BLaER1 (cell line): Measurements from ENCODE around the gene ZNF331.

ENCODE experiments used
- H3K27ac ChIP-seq: shearing (Covaris generic); formaldehyde crosslinking; 2 replicates; pipeline ENCODE4 v1.8.1; 2022
- H3K27me3 ChIP-seq: shearing (Covaris generic); formaldehyde crosslinking; 2 replicates; pipeline ENCODE4 v1.8.1; 2022
- H3K36me3 ChIP-seq: shearing (Covaris generic); formaldehyde crosslinking; 2 replicates; pipeline ENCODE4 v1.8.1; 2022
- H3K4me1 ChIP-seq: shearing (Covaris generic); formaldehyde crosslinking; 2 replicates; pipeline ENCODE4 v1.8.1; 2022
- H3K4me2 ChIP-seq: shearing (Covaris generic); formaldehyde crosslinking; 2 replicates; pipeline ENCODE4 v1.8.1; 2022
- H3K4me3 ChIP-seq: shearing (Covaris generic); formaldehyde crosslinking; 2 replicates; pipeline ENCODE4 v1.8.1; 2022
- H3K9ac ChIP-seq: shearing (Covaris generic); formaldehyde crosslinking; 2 replicates; pipeline ENCODE4 v1.8.1; 2022
- H3K9me3 ChIP-seq: shearing (Covaris generic); formaldehyde crosslinking; 2 replicates; pipeline ENCODE4 v1.8.1; 2022
- H4K20me1 ChIP-seq: shearing (Covaris generic); formaldehyde crosslinking; 2 replicates; pipeline ENCODE4 v1.8.1; 2022
- Cebpa-rat ChIP-seq: shearing (Covaris generic); IDR thresholded peaks from 2 replicates; pipeline ENCODE4 v1.8.1; 2022

ZNF331 gene

DNA sequence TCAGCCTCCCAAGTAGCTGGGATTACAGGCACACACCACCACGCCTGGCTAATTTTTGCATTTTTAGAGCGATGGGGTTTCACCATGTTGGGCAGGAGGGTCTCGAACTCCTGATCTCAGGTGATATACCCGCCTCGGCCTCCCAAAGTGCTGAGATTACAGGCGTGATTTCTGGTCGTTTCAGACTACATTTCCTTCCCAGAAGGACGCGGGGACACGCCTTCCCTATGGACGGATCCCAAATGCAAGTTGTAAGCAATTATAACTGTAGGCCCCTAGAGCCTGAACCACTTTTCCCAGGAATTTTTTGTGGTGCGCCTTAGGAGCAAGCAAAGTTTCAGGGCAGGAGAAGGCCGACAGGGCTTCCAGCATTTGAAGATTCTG is 17.8 kb upstream of the ZNF331 start:
- Histone ChIP-seq H4K20me1 (no peaks in the 10 kb centered on the region), H3K27me3 (no peaks in the 10 kb centered on the region), H3K4me3 (peak overlapping the region; percentile 86), H3K9ac (peak overlapping the region; percentile 77), H3K36me3 (peaks cover 6% of the 10 kb centered on the region; the same call in 1 of the 2 replicates), H3K4me2 (peak overlapping the region; percentile 97), H3K4me1 (peaks cover 41% of the 10 kb centered on the region), H3K9me3 (peaks cover 18% of the 10 kb centered on the region; the same call in 1 of the 2 replicates), H3K27ac (peak overlapping the region; percentile 43)
- TF ChIP-seq Cebpa-rat, result no peak

DNA sequence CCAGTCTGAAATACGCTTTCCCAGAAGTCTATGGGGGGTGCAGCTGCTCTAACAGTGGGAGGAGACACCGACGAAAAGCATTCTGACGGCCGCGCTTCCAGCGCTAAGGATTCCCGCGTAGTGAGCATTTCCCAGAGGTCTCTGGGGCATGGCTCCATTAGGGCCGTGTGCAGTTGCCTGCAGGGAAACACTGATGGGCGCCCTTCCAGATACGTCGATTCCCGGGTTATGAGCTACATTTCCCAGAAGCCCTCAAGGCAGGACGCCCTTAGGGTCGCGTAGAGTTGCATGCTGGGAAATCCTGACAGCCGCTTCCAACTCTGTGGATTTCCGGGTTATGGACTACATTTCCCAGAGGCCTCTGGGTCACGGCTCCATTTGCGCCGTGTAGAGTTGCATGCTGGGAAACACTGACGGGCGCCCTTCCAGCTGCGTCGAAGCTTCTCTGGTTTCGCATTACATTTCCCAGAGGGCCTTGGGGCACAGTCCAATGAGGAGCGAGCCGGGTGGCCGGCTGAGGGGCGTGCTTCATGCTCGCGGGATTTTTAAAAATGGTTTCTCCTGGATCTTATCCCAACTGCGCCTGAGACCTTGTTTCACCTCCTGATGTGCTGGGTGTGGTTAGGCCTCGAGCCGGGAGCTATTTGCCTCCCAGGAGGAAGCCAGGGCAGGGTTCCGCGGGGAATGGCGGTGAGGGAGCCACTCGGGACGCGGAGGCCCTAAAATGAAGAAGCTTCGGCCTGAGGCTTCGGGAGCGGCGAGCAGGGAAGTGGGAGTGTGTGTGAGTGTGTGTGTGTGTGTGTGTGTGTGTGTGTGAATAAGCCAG is 17.2 kb upstream of the ZNF331 start:
- Histone ChIP-seq H3K4me3 (peak overlapping the region; percentile 86), H4K20me1 (no peaks in the 10 kb centered on the region), H3K36me3 (peaks cover 6% of the 10 kb centered on the region; the same call in 1 of the 2 replicates), H3K9ac (peak overlapping the region; percentile 77), H3K27ac (peak overlapping the region; percentile 53), H3K4me1 (peaks cover 41% of the 10 kb centered on the region), H3K4me2 (peak overlapping the region; percentile 97), H3K9me3 (peaks cover 24% of the 10 kb centered on the region), H3K27me3 (no peaks in the 10 kb centered on the region)
- TF ChIP-seq Cebpa-rat, result no peak

DNA sequence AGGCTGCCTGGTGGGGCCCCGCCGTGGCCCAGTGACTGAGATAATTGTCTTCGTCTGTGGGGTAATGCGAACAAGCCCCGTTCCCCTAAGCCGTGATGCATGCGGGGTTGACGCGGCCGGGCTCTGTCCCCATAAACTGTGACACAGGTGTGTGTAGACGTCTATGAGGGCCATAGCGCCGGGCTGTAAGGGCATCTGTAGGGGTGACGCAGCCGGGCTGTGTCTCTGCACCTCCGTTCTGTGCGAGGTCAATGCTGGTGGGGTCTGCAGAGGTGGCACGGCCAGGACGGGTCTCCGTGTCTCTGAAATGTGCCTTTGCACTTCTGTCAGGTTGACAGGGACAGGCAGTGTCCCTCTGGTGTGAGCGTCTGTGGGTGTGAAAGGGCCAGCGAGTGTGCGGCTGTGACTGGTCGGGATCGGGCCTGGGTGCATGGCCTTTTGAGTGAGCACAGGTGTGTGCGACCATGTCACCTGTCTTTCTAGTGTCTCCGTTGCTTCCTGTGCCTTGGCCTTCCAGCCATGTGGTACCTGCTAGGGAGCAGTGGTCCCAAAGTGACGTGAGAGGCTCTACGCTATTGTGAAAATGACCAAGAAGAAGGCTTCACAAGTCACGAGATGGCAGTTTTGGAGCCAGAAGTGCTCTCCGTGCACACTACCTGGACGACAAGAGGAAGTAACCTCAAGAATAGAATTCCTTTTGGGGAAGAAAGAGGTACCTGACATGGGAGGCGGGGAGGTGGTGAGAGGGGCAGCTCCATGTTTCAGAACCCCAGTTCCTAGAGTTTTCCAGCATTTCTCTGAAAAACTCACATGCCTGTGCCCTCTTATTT is 16.4 kb upstream of the ZNF331 start:
- no peaks in the 10 kb centered on the region for H4K20me1 ChIP-seq
- H3K4me2 ChIP-seq, result peak overlapping the region; percentile 97
- H3K36me3 ChIP-seq, result peaks cover 13% of the 10 kb centered on the region; the same call in 1 of the 2 replicates
- H3K27me3 ChIP-seq, result no peaks in the 10 kb centered on the region
- no peak for TF ChIP-seq Cebpa-rat
- peak overlapping the region; percentile 77 for H3K9ac ChIP-seq
- peak overlapping the region; percentile 86 for H3K4me3 ChIP-seq
- H3K27ac ChIP-seq, result peak overlapping the region; percentile 53; the same call in 1 of the 2 replicates
- H3K4me1 ChIP-seq, result peaks cover 41% of the 10 kb centered on the region
- peaks cover 32% of the 10 kb centered on the region for H3K9me3 ChIP-seq

DNA sequence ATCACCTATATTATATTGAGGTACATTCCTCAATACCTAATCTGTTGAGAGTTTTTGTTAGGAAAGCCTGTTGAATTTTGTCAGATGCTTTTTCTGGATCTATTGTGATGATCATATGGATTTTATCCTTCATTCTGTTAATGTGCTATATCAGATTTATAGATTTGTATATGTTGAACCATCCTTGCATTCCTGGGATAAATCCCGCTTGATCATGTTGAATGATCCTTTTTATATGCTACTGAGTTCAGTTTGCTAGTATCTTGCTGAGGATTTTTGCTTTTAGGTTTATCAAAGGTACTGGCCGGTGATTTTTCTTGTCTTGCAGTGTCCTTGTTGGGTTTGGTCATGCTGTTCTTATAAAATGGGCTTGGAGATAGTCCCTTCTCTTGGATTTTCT is 12.0 kb upstream of the ZNF331 start:
- Histone ChIP-seq H3K36me3 (peaks cover 25% of the 10 kb centered on the region), H3K27ac (no peak overlapping the region), H3K9me3 (peaks cover 21% of the 10 kb centered on the region)

DNA sequence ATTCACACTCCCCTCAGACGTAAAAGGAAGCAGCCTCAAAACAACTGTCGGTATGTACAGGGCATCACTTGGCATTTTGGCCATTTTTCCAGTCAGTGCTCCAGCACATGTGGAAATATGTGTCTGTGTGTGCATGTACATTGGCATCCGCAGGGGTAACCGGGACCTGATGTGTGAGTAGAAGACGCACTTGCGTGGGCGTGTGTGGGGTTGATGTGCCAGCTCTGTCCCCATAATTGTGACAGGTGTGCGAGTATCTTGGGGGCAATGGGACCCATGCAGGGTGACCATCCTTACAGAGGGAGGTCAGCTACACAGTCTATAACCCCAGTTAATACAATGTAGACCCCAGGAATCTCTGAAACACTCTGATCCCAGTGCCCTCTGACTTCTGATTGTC is 7.3 kb upstream of the ZNF331 start:
- no peaks in the 10 kb centered on the region for H3K4me1 ChIP-seq
- TF ChIP-seq Cebpa-rat, result no peak
- H3K9me3 ChIP-seq, result peaks cover 9% of the 10 kb centered on the region
- peaks cover 19% of the 10 kb centered on the region for H3K36me3 ChIP-seq
- H3K9ac ChIP-seq, result no peak overlapping the region
- no peak overlapping the region for H3K4me3 ChIP-seq
- no peaks in the 10 kb centered on the region for H4K20me1 ChIP-seq
- H3K27me3 ChIP-seq, result no peaks in the 10 kb centered on the region
- H3K27ac ChIP-seq, result no peak overlapping the region
- H3K4me2 ChIP-seq, result no peak overlapping the region

More for the DNA sequence above, 12.0 kb upstream of the ZNF331 start:
- Histone ChIP-seq H4K20me1 (no peaks in the 10 kb centered on the region), H3K4me1 (peaks cover 14% of the 10 kb centered on the region), H3K27me3 (no peaks in the 10 kb centered on the region), H3K4me3 (no peak overlapping the region), H3K9ac (no peak overlapping the region), H3K4me2 (no peak overlapping the region)
- no peak for TF ChIP-seq Cebpa-rat

DNA sequence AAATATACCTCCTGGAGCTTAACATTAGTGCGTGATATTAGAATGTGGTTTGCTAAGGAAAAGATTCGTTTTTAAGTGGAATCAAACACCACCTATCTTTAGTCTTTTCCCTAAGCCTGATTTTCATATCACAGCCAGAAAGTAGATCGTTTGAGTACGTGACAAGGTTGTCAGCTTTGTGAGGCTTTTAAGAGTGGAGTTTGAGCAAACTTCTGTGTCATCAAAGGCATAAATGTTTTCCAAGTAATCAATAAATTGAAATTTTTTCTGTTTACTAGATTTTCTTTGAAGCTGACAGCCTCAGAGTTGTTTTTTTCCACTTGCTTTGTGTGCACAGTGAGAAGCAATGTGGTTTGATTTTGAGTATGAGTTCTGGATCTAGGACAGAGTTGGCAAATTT is 6.5 kb upstream of the ZNF331 start:
- Histone ChIP-seq H3K4me2 (no peak overlapping the region), H4K20me1 (no peaks in the 10 kb centered on the region), H3K27me3 (no peaks in the 10 kb centered on the region), H3K4me1 (0 out of 2 replicates have a peak, but pooled peaks cover 1% of the 10 kb centered on the region), H3K9ac (no peak overlapping the region), H3K9me3 (peaks cover under 1% of the 10 kb centered on the region), H3K36me3 (peaks cover 13% of the 10 kb centered on the region), H3K4me3 (no peak overlapping the region), H3K27ac (no peak overlapping the region)
- TF ChIP-seq Cebpa-rat, result no peak

DNA sequence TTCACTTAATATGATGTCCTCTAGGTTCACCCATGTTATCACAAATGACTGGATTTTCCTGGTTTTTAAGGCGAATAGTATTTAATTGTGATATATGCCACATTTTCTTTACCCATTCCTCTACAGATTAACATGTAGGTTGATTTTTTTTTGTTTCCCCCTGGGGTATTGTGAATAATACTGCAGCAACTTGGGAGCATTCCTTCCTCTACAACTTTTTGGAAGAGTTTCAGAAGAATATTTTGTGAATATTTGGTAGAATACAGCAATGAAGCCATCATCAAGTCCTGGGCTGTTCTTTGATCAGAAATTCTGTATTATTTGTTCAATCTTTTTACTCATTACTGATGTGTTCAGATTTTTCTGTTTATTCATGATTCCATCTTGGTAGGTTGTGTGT is 5.6 kb upstream of the ZNF331 start:
- H3K36me3 ChIP-seq, result peaks cover 12% of the 10 kb centered on the region
- no peak overlapping the region for H3K9ac ChIP-seq

DNA sequence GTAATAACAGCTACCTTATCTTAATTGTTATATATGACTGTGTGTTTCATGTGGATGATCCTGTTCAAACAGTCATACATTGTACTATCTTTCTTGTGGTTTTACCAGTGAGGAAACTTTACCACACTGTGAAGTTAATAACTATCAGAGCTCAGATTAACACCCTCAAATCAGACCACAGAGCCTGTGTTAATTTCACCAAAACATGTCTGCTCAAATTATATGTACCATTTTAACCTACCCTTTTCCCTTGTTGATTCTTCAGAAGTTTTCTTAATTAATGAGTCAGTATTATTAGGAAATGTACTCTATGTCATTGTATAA is 1.8 kb upstream of the ZNF331 start:
- Histone ChIP-seq H3K4me1 (peaks cover 15% of the 10 kb centered on the region; the same call in 1 of the 2 replicates), H3K27ac (no peak overlapping the region), H3K4me2 (peak overlapping the region; percentile 77; the same call in 1 of the 2 replicates)

More for the DNA sequence above, 5.6 kb upstream of the ZNF331 start:
- H4K20me1 ChIP-seq, result no peaks in the 10 kb centered on the region
- no peak overlapping the region for H3K4me3 ChIP-seq
- TF ChIP-seq Cebpa-rat, result no peak
- no peaks in the 10 kb centered on the region for H3K9me3 ChIP-seq
- no peak overlapping the region for H3K27ac ChIP-seq
- no peaks in the 10 kb centered on the region for H3K27me3 ChIP-seq
- H3K4me1 ChIP-seq, result 0 out of 2 replicates have a peak, but pooled peaks cover 8% of the 10 kb centered on the region
- no peak overlapping the region for H3K4me2 ChIP-seq

DNA sequence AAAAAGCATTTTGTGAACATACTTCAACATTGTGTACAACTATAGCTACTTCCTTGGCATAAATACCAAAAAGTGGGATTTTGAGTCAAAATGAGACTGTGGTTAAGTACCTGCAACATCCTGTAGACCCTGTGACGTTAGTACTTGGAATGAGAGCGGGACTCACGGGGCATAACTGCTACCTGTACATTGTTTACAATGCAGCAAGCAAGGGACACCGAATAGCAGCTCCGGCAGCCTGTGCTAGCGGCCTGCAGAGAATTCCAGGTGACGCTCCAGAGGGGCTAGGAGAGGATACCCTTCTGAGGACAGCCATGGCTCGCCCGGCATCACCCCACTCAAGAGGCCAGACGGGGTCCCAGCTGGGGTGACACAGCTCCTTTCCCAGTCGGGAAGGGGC is 824 bp upstream of the ZNF331 start:
- H3K36me3 ChIP-seq, result peaks cover 27% of the 10 kb centered on the region
- H3K4me3 ChIP-seq, result peak overlapping the region; percentile 79

More for the DNA sequence above, 1.8 kb upstream of the ZNF331 start:
- no peak for TF ChIP-seq Cebpa-rat
- Histone ChIP-seq H3K9me3 (no peaks in the 10 kb centered on the region), H3K27me3 (no peaks in the 10 kb centered on the region), H4K20me1 (no peaks in the 10 kb centered on the region), H3K9ac (no peak overlapping the region), H3K4me3 (no peak overlapping the region), H3K36me3 (peaks cover 19% of the 10 kb centered on the region)

More for the DNA sequence above, 824 bp upstream of the ZNF331 start:
- peak overlapping the region; percentile 82 for H3K9ac ChIP-seq
- TF ChIP-seq Cebpa-rat, result no peak
- no peaks in the 10 kb centered on the region for H4K20me1 ChIP-seq
- peaks cover 15% of the 10 kb centered on the region; the same call in 1 of the 2 replicates for H3K4me1 ChIP-seq
- peak overlapping the region; percentile 74 for H3K27ac ChIP-seq
- H3K4me2 ChIP-seq, result peak overlapping the region; percentile 77
- H3K27me3 ChIP-seq, result no peaks in the 10 kb centered on the region
- no peaks in the 10 kb centered on the region for H3K9me3 ChIP-seq
